Osteocyte (in vitro differentiated cells): ENCODE results near the gene MOB3B. TPM values are rescaled to one million over a fixed set of nuclear protein-coding genes. Genes with fewer than 3 reads are reported as not detected.

Experiments used
- DNase-seq: peaks from one replicate; pipeline ENCODE4 v3.0.0; 2021; ENCODE audit warnings: mixed read lengths; ENCODE audit not compliant: unreplicated experiment; ENCODE audit errors: extremely low spot score
- H3K27ac Mint-ChIP-seq: one replicate; pipeline ENCODE4 v1.8.0; 2021; ENCODE audit warnings: mild to moderate bottlenecking, mixed read lengths; ENCODE audit not compliant: unreplicated experiment
- H3K27me3 Mint-ChIP-seq: one replicate; pipeline ENCODE4 v1.8.0; 2021; ENCODE audit warnings: mixed read lengths; ENCODE audit not compliant: unreplicated experiment
- H3K36me3 Mint-ChIP-seq: one replicate; pipeline ENCODE4 v1.8.0; 2021; ENCODE audit warnings: mixed read lengths; ENCODE audit not compliant: unreplicated experiment
- H3K4me1 Mint-ChIP-seq: one replicate; pipeline ENCODE4 v1.8.0; 2021; ENCODE audit warnings: mixed read lengths; ENCODE audit not compliant: unreplicated experiment
- H3K4me3 Mint-ChIP-seq: one replicate; pipeline ENCODE4 v1.8.0; 2021; ENCODE audit warnings: mild to moderate bottlenecking, moderate library complexity, mixed read lengths; ENCODE audit not compliant: unreplicated experiment
- H3K9me3 Mint-ChIP-seq: one replicate; pipeline ENCODE4 v1.8.0; 2021; ENCODE audit warnings: mixed read lengths; ENCODE audit not compliant: unreplicated experiment
- total RNA-seq: library from RNA; stranded (reverse); gene quantifications from 2 replicates; pipeline ENCODE4 v1.2.1, GENCODE V29; 2021
- TF ChIP-seq, protein P1 (sequence below): fragments of 200-600 bp; sonication (generic); IDR thresholded peaks from 2 replicates; pipeline ENCODE4 v1.5.0; 2021; ENCODE audit warnings: antibody characterized with exemption, mild to moderate bottlenecking, moderate library complexity

MOB3B gene
- total RNA-seq, 1 donor from 2014 or later: 7.6 TPM

DNA sequence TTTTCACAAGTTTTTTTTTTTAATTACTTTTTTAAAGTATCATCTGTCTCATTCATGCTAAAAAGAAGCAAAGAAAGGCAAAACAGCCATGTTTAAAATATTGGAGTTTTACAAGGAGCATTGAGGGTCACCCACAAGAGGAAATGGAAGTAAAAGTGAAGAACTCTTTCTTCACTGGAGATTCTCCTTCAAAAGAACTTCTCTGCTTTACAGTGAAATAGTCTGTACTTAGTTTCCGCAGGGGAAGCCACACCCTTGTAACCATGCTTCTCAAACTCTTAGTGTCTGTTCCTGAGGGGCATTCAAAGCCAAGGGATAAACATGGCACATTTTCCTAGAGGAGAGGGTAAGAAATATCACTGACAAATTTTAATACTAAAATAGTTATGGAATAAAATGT is 35.1 kb upstream of the MOB3B start:
- Mint-ChIP-seq H3K4me3 (no peak overlapping the region), H3K27ac (no peak overlapping the region), H3K9me3 (no peaks in the 10 kb centered on the region), H3K27me3 (no peaks in the 10 kb centered on the region), H3K4me1 (no peaks in the 10 kb centered on the region), H3K36me3 (peaks cover 19% of the 10 kb centered on the region)
- TF ChIP-seq, protein P1, sequence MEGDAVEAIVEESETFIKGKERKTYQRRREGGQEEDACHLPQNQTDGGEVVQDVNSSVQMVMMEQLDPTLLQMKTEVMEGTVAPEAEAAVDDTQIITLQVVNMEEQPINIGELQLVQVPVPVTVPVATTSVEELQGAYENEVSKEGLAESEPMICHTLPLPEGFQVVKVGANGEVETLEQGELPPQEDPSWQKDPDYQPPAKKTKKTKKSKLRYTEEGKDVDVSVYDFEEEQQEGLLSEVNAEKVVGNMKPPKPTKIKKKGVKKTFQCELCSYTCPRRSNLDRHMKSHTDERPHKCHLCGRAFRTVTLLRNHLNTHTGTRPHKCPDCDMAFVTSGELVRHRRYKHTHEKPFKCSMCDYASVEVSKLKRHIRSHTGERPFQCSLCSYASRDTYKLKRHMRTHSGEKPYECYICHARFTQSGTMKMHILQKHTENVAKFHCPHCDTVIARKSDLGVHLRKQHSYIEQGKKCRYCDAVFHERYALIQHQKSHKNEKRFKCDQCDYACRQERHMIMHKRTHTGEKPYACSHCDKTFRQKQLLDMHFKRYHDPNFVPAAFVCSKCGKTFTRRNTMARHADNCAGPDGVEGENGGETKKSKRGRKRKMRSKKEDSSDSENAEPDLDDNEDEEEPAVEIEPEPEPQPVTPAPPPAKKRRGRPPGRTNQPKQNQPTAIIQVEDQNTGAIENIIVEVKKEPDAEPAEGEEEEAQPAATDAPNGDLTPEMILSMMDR: no peak
- no peak for DNase-seq

DNA sequence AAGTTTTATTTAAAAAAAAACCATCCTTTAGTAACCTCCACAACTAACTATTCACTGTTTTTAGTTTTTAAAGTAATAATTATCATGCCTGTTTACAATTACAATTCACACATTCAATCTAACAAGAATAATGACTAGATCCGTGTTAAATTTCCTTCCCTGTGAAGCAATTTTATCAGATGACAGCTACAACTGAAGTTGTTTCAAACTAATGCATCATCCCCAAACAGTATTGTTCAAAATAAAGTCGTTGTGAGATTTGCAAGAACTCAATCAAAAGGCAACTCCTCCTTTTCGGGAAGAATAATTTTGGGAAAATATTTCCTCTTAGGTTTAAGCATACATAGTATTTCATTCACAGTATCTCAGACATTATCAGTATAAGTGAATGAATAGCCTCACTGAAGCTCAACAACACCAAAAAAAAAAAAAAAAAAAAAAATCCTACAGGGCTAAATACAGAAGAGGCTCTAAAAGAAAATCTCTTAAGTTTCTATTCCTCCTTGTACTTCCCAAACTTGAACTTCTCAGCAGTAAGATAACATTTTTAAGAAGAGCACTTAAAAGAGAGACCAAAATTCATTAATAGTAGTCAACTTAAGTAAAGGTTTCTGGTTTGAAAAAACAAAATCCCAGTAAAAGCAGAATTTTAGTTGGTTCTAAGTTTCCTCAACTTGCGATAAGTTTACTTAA is 34.3 kb upstream of the MOB3B start:
- no peak for DNase-seq
- Mint-ChIP-seq H3K4me3 (no peak overlapping the region), H3K27me3 (no peaks in the 10 kb centered on the region), H3K4me1 (no peaks in the 10 kb centered on the region), H3K36me3 (peaks cover 19% of the 10 kb centered on the region), H3K9me3 (no peaks in the 10 kb centered on the region), H3K27ac (no peak overlapping the region)
- TF ChIP-seq, protein P1: no peak

GRCh38 chr9:27561685-27562084 is 32.1 kb upstream of the MOB3B start:
- no peaks in the 10 kb centered on the region for H3K4me1 Mint-ChIP-seq
- TF ChIP-seq, protein P1: no peak
- peaks cover 21% of the 10 kb centered on the region for H3K36me3 Mint-ChIP-seq

DNA sequence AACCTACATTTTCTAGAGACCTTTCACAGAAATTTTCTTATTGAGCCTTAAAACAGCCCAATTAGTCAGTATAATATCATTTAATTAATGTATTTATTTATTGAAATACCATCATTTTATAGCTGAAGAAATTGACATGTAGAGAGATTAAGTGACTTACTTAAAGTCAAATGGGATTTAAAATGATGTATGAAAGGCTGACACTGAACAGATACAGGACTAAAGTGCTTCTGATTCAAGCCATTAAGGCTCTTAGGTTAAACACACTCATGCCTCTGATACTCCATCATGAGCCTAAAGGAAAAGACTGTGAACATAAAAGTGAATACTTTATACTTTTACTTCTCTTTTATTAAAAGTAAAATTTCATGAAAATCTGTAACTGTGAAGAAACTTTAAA is 30.8 kb upstream of the MOB3B start:
- peaks cover 18% of the 10 kb centered on the region for H3K36me3 Mint-ChIP-seq
- H3K9me3 Mint-ChIP-seq: no peaks in the 10 kb centered on the region
- no peak overlapping the region for H3K27ac Mint-ChIP-seq
- no peak for DNase-seq
- no peaks in the 10 kb centered on the region for H3K4me1 Mint-ChIP-seq
- H3K27me3 Mint-ChIP-seq: no peaks in the 10 kb centered on the region
- TF ChIP-seq, protein P1: no peak
- no peak overlapping the region for H3K4me3 Mint-ChIP-seq

More at GRCh38 chr9:27561685-27562084, 32.1 kb upstream of the MOB3B start:
- Mint-ChIP-seq H3K27ac (no peak overlapping the region), H3K27me3 (no peaks in the 10 kb centered on the region), H3K4me3 (no peak overlapping the region), H3K9me3 (no peaks in the 10 kb centered on the region)
- no peak for DNase-seq

DNA sequence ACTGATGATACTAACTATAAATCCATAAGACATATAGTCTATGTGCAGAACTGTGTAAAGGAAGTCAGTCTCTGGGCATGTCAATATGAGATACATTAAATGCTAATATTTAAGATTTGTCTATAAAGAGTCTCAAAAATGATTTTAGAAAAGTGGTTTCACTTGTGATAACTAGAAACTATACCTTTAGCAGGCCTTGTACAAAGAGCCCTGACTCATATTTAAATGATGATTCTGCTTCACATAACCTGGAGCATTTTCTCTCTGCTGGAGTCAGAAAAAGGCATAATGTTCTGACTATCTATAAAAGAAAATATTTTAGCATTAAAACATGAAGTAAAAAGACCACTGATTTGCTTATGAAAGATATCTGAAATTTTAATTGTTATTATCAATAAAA is 28.7 kb upstream of the MOB3B start:
- Mint-ChIP-seq H3K9me3 (no peaks in the 10 kb centered on the region), H3K36me3 (peaks cover 18% of the 10 kb centered on the region), H3K4me1 (no peaks in the 10 kb centered on the region), H3K27ac (no peak overlapping the region), H3K27me3 (no peaks in the 10 kb centered on the region), H3K4me3 (no peak overlapping the region)
- TF ChIP-seq, protein P1: no peak
- DNase-seq: no peak
